Omental fat pad (tissue), 4 donors: Measurements from ENCODE around the gene DYNC2H1. TPM values are rescaled to one million over a fixed set of nuclear protein-coding genes. Genes with fewer than 3 reads are reported as not detected.

Experiments used
- ATAC-seq: fragments of 150-250 bp; one replicate; pipeline ENCODE4 v1.9.1; 2016; ENCODE audit warnings: mild to moderate bottlenecking, moderate library complexity; ENCODE audit not compliant: low FRiP score
- DNase-seq: peaks from one replicate; pipeline ENCODE4 v3.0.0-alpha.2; 2019; ENCODE audit warnings: low spot score
- total RNA-seq, 4 donors: library from RNA; depleted of rRNA; stranded (reverse); fragments of >200 nt; gene quantifications; one replicate each; pipeline ENCODE4 v1.1.0, GENCODE V29; 2016
- TF ChIP-seq, protein P1 (sequence below), 3 donors: fragments of 450-650 bp; IDR thresholded peaks; one replicate each; pipeline ENCODE4 v1.5.1; 2016 to 2017; ENCODE audit warnings: antibody characterized with exemption in 3 of 3, mild to moderate bottlenecking in 3 of 3, moderate library complexity in 2 of 3

The DYNC2H1 gene
- total RNA-seq, 4 donors from 2014 or later = 14.7 to 34.1 (median 23.7) TPM

DNA sequence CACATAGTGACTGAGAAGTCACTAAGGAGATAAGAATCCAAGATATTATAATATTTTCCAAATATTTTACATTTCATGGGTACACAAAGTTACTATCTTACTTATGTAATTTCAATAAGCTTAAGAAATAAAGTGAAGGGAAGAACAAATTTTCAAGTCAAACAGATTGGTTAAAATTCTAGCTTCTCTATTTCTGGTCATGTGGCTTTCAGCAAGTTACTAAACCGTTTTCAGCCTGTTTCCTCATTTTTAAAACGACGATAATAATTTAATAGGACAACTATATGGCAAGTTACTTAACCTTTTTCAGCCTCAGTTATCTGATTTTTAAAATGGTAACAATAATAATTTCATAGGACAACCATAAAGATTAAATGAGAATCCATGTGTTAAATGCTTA is 32.9 kb upstream of the DYNC2H1 start:
- no peak for ATAC-seq
- DNase-seq = no peak
- TF ChIP-seq, protein P1, sequence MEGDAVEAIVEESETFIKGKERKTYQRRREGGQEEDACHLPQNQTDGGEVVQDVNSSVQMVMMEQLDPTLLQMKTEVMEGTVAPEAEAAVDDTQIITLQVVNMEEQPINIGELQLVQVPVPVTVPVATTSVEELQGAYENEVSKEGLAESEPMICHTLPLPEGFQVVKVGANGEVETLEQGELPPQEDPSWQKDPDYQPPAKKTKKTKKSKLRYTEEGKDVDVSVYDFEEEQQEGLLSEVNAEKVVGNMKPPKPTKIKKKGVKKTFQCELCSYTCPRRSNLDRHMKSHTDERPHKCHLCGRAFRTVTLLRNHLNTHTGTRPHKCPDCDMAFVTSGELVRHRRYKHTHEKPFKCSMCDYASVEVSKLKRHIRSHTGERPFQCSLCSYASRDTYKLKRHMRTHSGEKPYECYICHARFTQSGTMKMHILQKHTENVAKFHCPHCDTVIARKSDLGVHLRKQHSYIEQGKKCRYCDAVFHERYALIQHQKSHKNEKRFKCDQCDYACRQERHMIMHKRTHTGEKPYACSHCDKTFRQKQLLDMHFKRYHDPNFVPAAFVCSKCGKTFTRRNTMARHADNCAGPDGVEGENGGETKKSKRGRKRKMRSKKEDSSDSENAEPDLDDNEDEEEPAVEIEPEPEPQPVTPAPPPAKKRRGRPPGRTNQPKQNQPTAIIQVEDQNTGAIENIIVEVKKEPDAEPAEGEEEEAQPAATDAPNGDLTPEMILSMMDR (IDR thresholded peaks at IDR 0.05) = no peak

DNA sequence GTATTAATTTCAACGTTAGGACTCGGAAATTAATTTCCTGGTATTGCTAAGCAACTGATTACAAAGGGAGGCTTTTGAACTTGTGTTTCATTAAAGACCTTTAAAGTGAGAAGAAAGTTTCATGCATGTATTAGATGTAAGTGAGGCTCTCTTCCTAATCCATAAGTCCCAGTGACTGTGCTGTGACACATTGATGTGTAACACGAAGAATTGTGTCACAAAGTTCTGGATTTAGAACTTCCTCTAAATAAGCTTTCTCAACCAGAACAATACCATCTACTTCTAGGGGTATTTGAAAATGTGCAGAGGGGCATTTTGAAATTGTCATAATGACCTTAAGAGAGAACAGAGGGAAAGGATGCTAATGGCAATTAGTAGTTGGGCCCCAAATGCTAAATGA is 31.7 kb upstream of the DYNC2H1 start:
- no peak for ATAC-seq
- TF ChIP-seq, protein P1 (IDR thresholded peaks at IDR 0.05) = no peak

GRCh38 chr11:103078710-103079109 is 30.5 kb upstream of the DYNC2H1 start:
- TF ChIP-seq, protein P1 (IDR thresholded peaks at IDR 0.05) = no peak
- no peak for DNase-seq
- ATAC-seq = no peak

More for the DNA sequence above, 31.7 kb upstream of the DYNC2H1 start:
- no peak for DNase-seq

- no peak for ATAC-seq
- no peak for DNase-seq
- TF ChIP-seq, protein P1 (IDR thresholded peaks at IDR 0.05) = no peak
These were observed 29.4 kb upstream of the DYNC2H1 start for GRCh38 chr11:103079833-103080232.

- DNase-seq (no peak), ATAC-seq (peak; percentile 77)
- TF ChIP-seq, protein P1 (IDR thresholded peaks at IDR 0.05) = no peak
These were observed 23.4 kb upstream of the DYNC2H1 start for GRCh38 chr11:103085758-103086365.

GRCh38 chr11:103086461-103086860 is 22.8 kb upstream of the DYNC2H1 start:
- TF ChIP-seq, protein P1 (IDR thresholded peaks at IDR 0.05) = no peak
- ATAC-seq (no peak), DNase-seq (no peak)

GRCh38 chr11:103091064-103091800 is 18.0 kb upstream of the DYNC2H1 start:
- TF ChIP-seq, protein P1 (IDR thresholded peaks at IDR 0.05) = no peak
- ATAC-seq = peak; percentile 48
- DNase-seq = no peak
